ENCODE results near the gene GREM1.

Gene GREM1

DNA sequence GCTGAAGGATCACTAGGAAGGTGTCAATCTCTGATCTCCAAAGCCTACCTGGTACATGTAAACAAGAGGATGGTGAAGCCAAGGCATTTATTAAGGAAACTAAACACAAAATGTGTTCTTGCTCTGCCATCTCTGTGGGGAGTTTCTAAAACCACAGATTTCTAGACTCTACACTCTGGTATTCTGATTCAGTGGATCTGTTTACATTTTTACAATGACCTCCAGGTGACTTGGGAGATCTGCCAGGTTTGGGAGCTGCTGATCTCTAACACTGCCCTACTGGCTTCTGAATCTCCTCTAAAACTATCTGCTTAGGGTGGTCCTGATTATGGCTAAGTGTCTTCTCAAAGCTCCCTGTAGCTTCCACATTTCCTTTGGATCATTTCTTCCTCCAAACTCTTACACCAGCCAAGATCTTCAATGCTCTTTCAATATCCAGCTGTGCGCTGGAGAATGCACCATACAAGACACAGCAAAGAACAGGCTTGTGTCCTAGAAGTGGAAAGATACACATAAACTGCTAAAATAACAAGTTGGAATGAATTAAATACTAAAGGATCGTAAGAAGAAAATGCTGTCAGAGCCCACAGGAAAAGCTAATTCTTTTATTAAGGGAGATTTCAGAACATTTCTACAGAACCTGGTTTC, 72.7 kb downstream of the GREM1 start:
- DNase-seq (ENCODE audit: low spot score): no peak
- TF ChIP-seq, protein P1, sequence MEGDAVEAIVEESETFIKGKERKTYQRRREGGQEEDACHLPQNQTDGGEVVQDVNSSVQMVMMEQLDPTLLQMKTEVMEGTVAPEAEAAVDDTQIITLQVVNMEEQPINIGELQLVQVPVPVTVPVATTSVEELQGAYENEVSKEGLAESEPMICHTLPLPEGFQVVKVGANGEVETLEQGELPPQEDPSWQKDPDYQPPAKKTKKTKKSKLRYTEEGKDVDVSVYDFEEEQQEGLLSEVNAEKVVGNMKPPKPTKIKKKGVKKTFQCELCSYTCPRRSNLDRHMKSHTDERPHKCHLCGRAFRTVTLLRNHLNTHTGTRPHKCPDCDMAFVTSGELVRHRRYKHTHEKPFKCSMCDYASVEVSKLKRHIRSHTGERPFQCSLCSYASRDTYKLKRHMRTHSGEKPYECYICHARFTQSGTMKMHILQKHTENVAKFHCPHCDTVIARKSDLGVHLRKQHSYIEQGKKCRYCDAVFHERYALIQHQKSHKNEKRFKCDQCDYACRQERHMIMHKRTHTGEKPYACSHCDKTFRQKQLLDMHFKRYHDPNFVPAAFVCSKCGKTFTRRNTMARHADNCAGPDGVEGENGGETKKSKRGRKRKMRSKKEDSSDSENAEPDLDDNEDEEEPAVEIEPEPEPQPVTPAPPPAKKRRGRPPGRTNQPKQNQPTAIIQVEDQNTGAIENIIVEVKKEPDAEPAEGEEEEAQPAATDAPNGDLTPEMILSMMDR (IDR thresholded peaks at IDR 0.05; ENCODE audit: extremely low read depth, insufficient read depth, missing control alignments): no peak

GRCh38 chr15:32792436-32792835, 74.6 kb downstream of the GREM1 start:
- in situ Hi-C loops (cut with MboI; ENCODE audit: low pct_unique_long_range_greater_than_20kb, low sequenced_read_pairs, unreplicated experiment): no loop called here
- no peak for DNase-seq (ENCODE audit: low spot score)
- TF ChIP-seq, protein P1 (IDR thresholded peaks at IDR 0.05; ENCODE audit: extremely low read depth, insufficient read depth, missing control alignments): no peak

More for the DNA sequence above, 72.7 kb downstream of the GREM1 start:
- in situ Hi-C loops (cut with MboI; ENCODE audit: low pct_unique_long_range_greater_than_20kb, low sequenced_read_pairs, unreplicated experiment): no loop called here
